BE2C (cell line): Measurements from ENCODE around the gene SDR42E2.

ENCODE experiments used
- DNase-seq: peaks from one replicate; pipeline ENCODE4 v3.0.0-alpha.2; 2020
- H3K27me3 ChIP-seq: fragments of 250-450 bp; sonication (Bioruptor Pico); 2 replicates; pipeline ENCODE4 v1.5.1; 2020; ENCODE audit warnings: mild to moderate bottlenecking
- H3K36me3 ChIP-seq: fragments of 250-450 bp; sonication (Bioruptor Pico); 2 replicates; pipeline ENCODE4 v1.5.1; 2020; ENCODE audit warnings: mild to moderate bottlenecking
- H3K4me1 ChIP-seq: fragments of 250-450 bp; sonication (Bioruptor Pico); 2 replicates; pipeline ENCODE4 v1.5.1; 2020
- H3K4me3 ChIP-seq: 2 replicates; pipeline ENCODE4 v1.5.1; 2011; ENCODE audit warnings: low read depth, low read length
- H3K9me3 ChIP-seq: fragments of 250-450 bp; sonication (Bioruptor Pico); 2 replicates; pipeline ENCODE4 v1.5.1; 2020
- CTCF ChIP-seq: IDR thresholded peaks from 2 replicates; pipeline ENCODE4 v1.5.1; 2012; ENCODE audit warnings: mild to moderate bottlenecking, low read depth, low read length

SDR42E2 gene

GRCh38 chr16:22191532-22192260, 29.4 kb downstream of the SDR42E2 start:
- Histone ChIP-seq H3K27me3 (no peaks in the 10 kb centered on the region), H3K4me3 (peak overlapping the region; percentile 71), H3K4me1 (peaks cover 13% of the 10 kb centered on the region), H3K9me3 (no peaks in the 10 kb centered on the region), H3K36me3 (no peaks in the 10 kb centered on the region)
- no peak for TF ChIP-seq CTCF
- DNase-seq, result no peak

DNA sequence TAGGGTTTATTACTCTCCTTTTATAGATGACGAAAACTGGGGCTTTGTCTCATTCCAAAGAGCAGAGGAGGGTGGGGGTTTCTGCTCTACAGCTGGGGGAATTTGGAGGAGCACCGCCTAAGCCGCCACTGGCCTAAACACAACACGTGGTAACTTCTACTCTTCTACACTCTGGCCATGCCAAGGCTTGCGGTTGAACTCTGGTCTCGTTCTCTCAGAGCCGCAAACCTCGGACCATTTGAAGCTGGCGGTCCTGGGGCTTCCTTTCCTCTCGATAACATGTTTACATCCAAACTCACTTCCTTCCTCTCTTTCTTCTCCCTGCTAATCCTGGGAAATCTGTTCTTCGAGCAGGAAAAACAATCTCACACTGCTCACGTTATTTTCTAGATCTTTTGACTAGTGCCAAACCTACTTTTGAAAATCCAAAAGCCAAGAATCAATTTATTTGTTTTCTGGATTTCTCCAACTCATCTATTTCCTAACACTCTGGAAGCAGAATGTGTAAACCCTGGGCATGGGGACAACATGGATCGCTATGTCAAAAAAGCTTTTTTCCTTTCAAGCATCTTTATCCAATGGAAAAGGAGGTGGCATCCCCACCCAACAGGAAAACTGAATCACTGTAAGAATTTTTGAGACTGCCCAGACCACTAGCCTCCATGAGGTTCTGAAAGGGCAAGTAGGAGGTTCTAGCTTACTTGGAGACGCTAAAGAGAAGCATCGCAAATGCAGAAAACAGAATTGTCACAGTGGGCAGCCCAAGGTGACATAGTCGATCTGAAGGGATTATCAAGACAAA, 30.2 kb downstream of the SDR42E2 start:
- DNase-seq, result peak; percentile 41
- Histone ChIP-seq H3K4me3 (peak overlapping the region; percentile 71), H3K27me3 (no peaks in the 10 kb centered on the region), H3K36me3 (no peaks in the 10 kb centered on the region), H3K9me3 (no peaks in the 10 kb centered on the region), H3K4me1 (peaks cover 13% of the 10 kb centered on the region)
- no peak for TF ChIP-seq CTCF

GRCh38 chr16:22193063-22193411, 30.7 kb downstream of the SDR42E2 start:
- DNase-seq, result no peak
- Histone ChIP-seq H3K9me3 (no peaks in the 10 kb centered on the region), H3K36me3 (no peaks in the 10 kb centered on the region), H3K27me3 (no peaks in the 10 kb centered on the region), H3K4me3 (no peak overlapping the region), H3K4me1 (peaks cover 13% of the 10 kb centered on the region)
- no peak for TF ChIP-seq CTCF

GRCh38 chr16:22194707-22195444, 32.6 kb downstream of the SDR42E2 start:
- TF ChIP-seq CTCF, result no peak
- no peak overlapping the region for H3K4me3 ChIP-seq
- peaks cover 3% of the 10 kb centered on the region; the same call in 1 of the 2 replicates for H3K4me1 ChIP-seq
- no peaks in the 10 kb centered on the region for H3K36me3 ChIP-seq
- no peaks in the 10 kb centered on the region for H3K27me3 ChIP-seq
- no peak for DNase-seq
- H3K9me3 ChIP-seq, result no peaks in the 10 kb centered on the region

DNA sequence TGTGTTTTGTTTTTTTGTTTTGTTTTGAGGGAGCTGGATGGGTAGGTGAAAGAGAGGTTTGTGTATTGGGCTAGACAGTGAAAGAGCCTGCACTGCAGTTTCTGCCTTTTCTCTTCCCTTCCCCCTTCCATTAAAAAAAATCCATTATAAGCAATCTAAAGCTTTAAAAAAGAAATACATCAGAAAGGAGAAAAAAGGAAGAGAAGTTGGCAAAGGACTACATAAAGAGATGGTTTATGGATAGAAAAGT, 33.1 kb downstream of the SDR42E2 start:
- H3K27me3 ChIP-seq, result no peaks in the 10 kb centered on the region
- no peak for DNase-seq
- TF ChIP-seq CTCF, result no peak
- H3K36me3 ChIP-seq, result no peaks in the 10 kb centered on the region
- H3K4me1 ChIP-seq, result peaks cover 3% of the 10 kb centered on the region; the same call in 1 of the 2 replicates
- no peak overlapping the region for H3K4me3 ChIP-seq
- H3K9me3 ChIP-seq, result no peaks in the 10 kb centered on the region
